AG08396 (cell line): ENCODE measurements around the gene ZNF638.
A peak's percentile ranks its signal among the peaks of the same experiment; 100 is the strongest.
"Not testable (repeated sequence)": the region's sequence is repeated elsewhere in the genome, so short reads cannot be mapped to it uniquely, and the experiment has no call there.

ENCODE experiments used
- DNase-seq: peaks from one replicate; pipeline ENCODE4 v3.0.0; 2012; ENCODE audit warnings: low spot score, mixed read lengths

Gene ZNF638

GRCh38 chr2:71331581-71332434, at the start of gene ZNF638:
Gene ZNF638 (plus strand): TSS chr2:71331782. CDS start chr2:71348955, 17,173 bp downstream.
- peak; percentile 99 for DNase-seq

GRCh38 chr2:71281950-71282349, 49.6 kb upstream of the ZNF638 start:
- no peak for DNase-seq

GRCh38 chr2:71282493-71282892, 49.1 kb upstream of the ZNF638 start:
- DNase-seq: no peak

GRCh38 chr2:71283131-71283530, 48.5 kb upstream of the ZNF638 start:
- DNase-seq: no peak

GRCh38 chr2:71285706-71286105, 45.9 kb upstream of the ZNF638 start:
- DNase-seq: no peak

GRCh38 chr2:71291398-71291797, 40.2 kb upstream of the ZNF638 start:
- no peak for DNase-seq

- no peak for DNase-seq
Observed at GRCh38 chr2:71292159-71292558, 39.4 kb upstream of the ZNF638 start.

- no peak for DNase-seq
Observed at GRCh38 chr2:71298914-71299313, 32.7 kb upstream of the ZNF638 start.

- DNase-seq: peak; percentile 31
Observed at GRCh38 chr2:71299507-71299906, 32.1 kb upstream of the ZNF638 start.

- no peak for DNase-seq
Observed at GRCh38 chr2:71303849-71304248, 27.7 kb upstream of the ZNF638 start.

GRCh38 chr2:71306762-71307161, 24.8 kb upstream of the ZNF638 start:
- DNase-seq: peak; percentile 21

- DNase-seq: no peak
Observed at GRCh38 chr2:71313016-71313766, 18.4 kb upstream of the ZNF638 start.

- no peak for DNase-seq
Observed at GRCh38 chr2:71317060-71317459, 14.5 kb upstream of the ZNF638 start.

- not testable (repeated sequence) for DNase-seq
Observed at GRCh38 chr2:71317900-71318299, 13.7 kb upstream of the ZNF638 start.

- DNase-seq: no peak
Observed at GRCh38 chr2:71323386-71323785, 8.2 kb upstream of the ZNF638 start.

- no peak for DNase-seq
Observed at GRCh38 chr2:71326968-71327367, 4.6 kb upstream of the ZNF638 start.

GRCh38 chr2:71327916-71328315, 3.7 kb upstream of the ZNF638 start:
- DNase-seq: no peak

GRCh38 chr2:71330155-71330554, 1.4 kb upstream of the ZNF638 start:
- DNase-seq: no peak

- DNase-seq: no peak
Observed at GRCh38 chr2:71330585-71331330, 824 bp upstream of the ZNF638 start.

GRCh38 chr2:71331331-71331580, 326 bp upstream of the ZNF638 start:
- not testable (repeated sequence) for DNase-seq

GRCh38 chr2:71332435-71332796, 834 bp downstream of the ZNF638 start:
- DNase-seq: no peak

- DNase-seq: no peak
Observed at GRCh38 chr2:71333619-71334018, 2.0 kb downstream of the ZNF638 start.

- no peak for DNase-seq
Observed at GRCh38 chr2:71336384-71336783, 4.8 kb downstream of the ZNF638 start.
